ENCODE data around the gene PRCD.

DNA sequence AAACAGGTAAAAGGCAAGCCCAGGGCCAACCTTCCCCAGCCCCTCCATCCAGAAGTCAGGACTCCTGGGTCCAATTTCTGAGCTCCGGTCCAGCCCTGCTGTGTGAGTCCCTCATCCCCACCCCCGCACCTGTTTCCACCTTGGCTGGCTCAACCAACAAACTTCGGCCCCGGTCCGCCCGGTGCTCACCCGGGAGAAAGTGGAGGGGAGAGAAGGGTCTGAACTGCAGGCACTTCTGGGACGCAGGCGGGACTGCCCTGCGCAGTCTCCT is 39.2 kb upstream of the PRCD start:
- TF ChIP-seq, protein P1, sequence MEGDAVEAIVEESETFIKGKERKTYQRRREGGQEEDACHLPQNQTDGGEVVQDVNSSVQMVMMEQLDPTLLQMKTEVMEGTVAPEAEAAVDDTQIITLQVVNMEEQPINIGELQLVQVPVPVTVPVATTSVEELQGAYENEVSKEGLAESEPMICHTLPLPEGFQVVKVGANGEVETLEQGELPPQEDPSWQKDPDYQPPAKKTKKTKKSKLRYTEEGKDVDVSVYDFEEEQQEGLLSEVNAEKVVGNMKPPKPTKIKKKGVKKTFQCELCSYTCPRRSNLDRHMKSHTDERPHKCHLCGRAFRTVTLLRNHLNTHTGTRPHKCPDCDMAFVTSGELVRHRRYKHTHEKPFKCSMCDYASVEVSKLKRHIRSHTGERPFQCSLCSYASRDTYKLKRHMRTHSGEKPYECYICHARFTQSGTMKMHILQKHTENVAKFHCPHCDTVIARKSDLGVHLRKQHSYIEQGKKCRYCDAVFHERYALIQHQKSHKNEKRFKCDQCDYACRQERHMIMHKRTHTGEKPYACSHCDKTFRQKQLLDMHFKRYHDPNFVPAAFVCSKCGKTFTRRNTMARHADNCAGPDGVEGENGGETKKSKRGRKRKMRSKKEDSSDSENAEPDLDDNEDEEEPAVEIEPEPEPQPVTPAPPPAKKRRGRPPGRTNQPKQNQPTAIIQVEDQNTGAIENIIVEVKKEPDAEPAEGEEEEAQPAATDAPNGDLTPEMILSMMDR (IDR thresholded peaks at IDR 0.05): no peak
- TF ChIP-seq POLR2A (IDR thresholded peaks at IDR 0.05): no peak
- TF ChIP-seq POLR2AphosphoS5 (IDR thresholded peaks at IDR 0.05): no peak
